GM21529 (cell line): ENCODE data around the gene KLF17.
"Not testable (repeated sequence)": the region's sequence is repeated elsewhere in the genome, so short reads cannot be mapped to it uniquely, and the experiment has no call there.

Source experiments
- ATAC-seq: cut with Tn5 transposase; IDR thresholded peaks from one replicate; pipeline ENCODE4 v1.9.1; 2021; ENCODE audit not compliant: unreplicated experiment

Gene KLF17

GRCh38 chr1:44108241-44108640, 10.4 kb upstream of the KLF17 start:
- ATAC-seq = no peak

GRCh38 chr1:44108971-44109370, 9.7 kb upstream of the KLF17 start:
- ATAC-seq = no peak

DNA sequence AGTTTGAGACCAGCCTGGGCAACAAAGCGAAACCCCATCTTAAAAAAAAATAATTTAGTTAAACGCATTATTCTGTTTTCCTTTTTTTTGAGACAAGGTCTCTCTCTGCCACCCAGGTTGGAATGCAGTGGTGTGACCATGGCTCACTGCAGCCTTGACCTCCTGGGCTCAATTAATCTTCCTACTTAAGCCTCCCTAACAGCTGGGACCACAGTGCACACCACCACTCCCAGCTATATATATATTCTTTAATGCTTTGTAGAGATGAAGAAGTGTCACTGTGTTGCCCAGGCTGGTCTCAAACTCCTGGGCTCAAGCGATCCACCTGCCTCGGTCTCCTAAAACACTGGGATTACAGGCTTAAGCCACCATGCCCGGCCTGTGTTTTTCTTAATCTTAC, 7.7 kb upstream of the KLF17 start:
- no peak for ATAC-seq

DNA sequence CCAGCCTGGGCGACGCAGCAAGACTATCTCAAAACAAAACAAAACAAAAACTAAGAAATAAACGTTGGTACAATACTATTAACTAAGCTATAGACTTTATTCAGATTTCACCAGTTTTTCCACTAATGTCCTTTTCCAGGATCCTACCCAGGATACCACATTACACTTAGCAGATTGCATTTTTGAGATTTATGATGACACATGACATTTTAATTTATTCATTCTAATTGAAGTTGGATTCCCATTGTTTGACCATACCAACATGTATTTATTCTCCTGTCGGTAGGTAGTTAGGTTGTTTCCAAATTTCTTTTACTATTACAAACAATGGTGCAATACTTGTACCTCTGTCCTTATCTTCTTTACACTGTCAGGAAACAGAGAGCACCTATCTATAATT, 6.8 kb upstream of the KLF17 start:
- no peak for ATAC-seq

DNA sequence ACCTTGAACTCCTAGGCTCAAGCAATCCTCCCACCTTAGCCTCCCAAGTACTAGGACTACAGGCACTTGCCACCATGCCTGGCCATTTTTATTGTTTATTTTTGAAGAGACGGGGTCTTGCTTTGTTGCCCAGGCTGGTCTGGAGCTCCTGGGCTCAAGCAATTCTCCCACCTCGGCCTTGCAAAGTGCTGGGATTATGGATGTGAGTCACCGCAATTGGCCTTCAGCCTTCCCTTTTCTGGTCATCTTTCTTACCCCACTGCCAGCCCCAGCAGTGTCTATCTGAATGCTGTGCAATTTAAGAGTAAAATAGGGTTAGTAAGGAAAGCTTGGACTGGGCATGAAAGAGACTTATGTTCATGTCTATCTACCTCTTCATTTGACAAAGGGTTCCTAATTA, 6.1 kb upstream of the KLF17 start:
- ATAC-seq = no peak

- no peak for ATAC-seq
Measured at GRCh38 chr1:44113095-44113609, 5.5 kb upstream of the KLF17 start.

- no peak for ATAC-seq
Measured at GRCh38 chr1:44114098-44114497, 4.5 kb upstream of the KLF17 start.

- ATAC-seq = not testable (repeated sequence)
Measured at GRCh38 chr1:44117272-44117671, 1.3 kb upstream of the KLF17 start.

GRCh38 chr1:44119525-44119924, 904 bp downstream of the KLF17 start:
- no peak for ATAC-seq

DNA sequence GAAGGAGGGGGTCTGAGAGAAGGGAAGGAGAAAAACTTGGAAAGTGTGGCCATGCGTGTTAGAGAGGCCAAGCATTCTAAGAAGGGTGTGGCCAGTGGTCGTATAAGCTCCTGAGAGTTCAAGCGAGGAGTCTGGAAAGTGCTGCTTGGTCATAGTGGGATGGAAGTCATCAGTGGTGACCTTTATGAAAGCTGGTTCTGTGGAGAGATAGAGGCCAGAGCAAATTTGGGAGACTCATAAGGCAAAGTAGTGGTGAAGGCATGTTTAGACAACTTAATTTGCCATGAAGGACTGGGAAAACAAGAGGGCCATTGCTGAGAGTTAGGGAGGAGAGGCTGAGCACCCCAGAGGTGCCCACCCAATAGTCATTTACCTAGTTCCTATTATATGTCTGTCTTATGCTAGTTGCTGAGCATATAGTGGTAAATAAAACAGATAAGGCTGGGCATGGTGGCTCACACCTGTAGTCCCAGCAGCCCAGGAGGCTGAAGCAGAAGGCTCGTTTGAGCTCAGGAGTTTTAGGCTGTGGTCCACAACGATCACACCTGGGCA, 1.9 kb downstream of the KLF17 start:
- no peak for ATAC-seq

- no peak for ATAC-seq
Measured at GRCh38 chr1:44129616-44130500, 11.2 kb downstream of the KLF17 start.

- ATAC-seq = no peak
Measured at GRCh38 chr1:44131411-44131810, 12.8 kb downstream of the KLF17 start.

- no peak for ATAC-seq
Measured at GRCh38 chr1:44134071-44134920, 15.7 kb downstream of the KLF17 start.

- ATAC-seq = no peak
Measured at GRCh38 chr1:44135886-44136285, 17.3 kb downstream of the KLF17 start.

DNA sequence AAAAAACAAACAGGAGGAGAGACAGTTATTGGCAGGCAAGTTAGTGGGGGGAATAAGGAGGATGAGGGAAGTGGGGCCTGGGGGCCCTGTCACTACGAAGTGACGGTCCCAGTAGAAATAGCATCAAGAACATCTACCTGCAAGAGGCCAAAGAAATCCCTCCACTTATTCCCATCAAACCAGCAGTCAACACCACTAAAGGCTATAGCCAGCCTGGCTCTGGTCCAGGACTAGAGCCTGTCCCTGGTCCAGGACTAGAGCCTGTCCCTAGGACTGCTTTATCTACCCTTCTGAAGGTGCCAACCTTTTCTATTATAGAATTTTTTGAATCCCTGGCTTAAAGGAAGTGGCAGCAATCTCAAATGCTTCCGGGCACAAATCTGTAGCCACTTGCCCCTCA, 19.6 kb downstream of the KLF17 start:
- no peak for ATAC-seq

- ATAC-seq = not testable (repeated sequence)
Measured at GRCh38 chr1:44139565-44139964, 20.9 kb downstream of the KLF17 start.

GRCh38 chr1:44141531-44141930, 22.9 kb downstream of the KLF17 start, which contains the start of gene KLF18:
Gene KLF18, minus strand, starts transcription at chr1:44141631. Its CDS starts 0 bp downstream, at chr1:44141631.
- ATAC-seq = no peak

- ATAC-seq = no peak
Measured at GRCh38 chr1:44144962-44145756, 26.5 kb downstream of the KLF17 start.

- no peak for ATAC-seq
Measured at GRCh38 chr1:44146536-44147361, 28.1 kb downstream of the KLF17 start.

GRCh38 chr1:44147582-44147981, 29.0 kb downstream of the KLF17 start:
- ATAC-seq = no peak
